Kidney capillary endothelial cell (primary cell): ENCODE data around the gene TSPAN9.

Source experiments
- DNase-seq: peaks from one replicate; pipeline ENCODE4 v3.0.0-alpha.2; 2018; ENCODE audit warnings: low spot score

Gene TSPAN9

DNA sequence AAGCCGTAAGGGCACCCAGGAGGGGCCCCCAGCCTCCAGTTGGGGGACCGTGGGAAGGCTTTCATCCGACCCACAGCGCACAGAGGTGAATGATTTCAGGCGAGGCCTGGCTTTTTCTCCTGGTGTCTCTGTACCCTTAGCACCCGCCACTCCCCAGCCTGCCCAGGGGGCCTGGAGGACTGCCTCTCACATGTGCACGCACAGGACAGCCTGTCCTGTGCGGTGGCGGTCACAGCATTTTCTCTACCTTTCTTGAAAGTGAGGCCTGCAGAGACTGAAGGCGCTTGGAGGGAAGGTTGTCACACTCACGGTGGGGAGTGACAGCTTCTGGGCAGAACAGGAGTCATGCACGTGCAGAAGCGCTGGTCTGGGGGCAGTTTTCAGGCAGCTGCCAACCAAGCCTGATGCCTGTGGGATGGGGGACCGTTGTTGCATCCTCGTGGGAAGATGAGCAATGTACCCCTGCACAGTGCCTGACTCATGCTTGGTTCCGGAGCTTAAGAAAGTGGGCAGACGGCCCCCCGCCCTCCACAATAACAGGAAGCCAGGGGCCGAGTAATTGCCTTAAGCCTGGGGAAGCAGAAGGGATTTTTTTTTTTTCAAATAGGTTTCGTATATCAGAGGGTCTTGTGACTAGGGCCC is 148.1 kb downstream of the TSPAN9 start:
- DNase-seq = peak; percentile 96

DNA sequence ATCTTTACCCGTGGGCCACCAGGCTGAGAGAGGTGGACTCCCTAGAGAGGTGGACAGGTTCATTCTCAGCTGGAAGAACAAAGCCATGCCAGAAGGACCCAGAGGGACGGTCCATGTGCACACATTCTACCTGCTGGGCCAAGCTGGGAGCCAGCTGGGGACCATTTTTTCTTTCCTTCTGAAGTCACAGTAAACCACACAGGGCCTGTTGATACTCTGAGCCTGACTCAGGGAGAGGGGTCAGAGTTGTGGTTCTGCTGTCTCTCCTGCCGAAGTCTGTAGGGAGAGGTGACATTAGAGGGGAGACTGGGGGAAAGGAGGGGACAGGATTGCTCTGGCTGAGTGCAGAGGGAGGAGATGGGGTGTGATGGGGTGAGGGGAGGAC is 148.6 kb downstream of the TSPAN9 start:
- DNase-seq = no peak

DNA sequence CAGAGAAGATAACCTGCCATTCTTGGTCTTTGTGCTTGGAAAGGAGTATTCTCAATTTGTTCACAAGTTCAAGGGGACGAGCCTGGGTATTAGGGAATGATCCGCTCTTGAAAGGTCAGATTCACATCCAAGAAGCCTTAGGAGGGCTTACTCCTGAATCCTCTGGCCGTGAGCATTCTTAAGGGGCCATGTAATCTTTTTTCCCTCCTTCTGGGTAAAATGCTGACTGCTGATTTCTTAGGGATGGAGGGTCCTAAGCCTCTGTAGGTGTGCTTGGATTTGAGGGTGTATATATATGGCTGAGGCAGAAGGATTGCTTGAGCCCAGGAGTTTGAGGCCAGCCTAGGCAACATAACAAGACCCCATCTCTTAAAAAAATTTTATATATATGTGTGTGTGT is 149.1 kb downstream of the TSPAN9 start:
- DNase-seq = no peak

DNA sequence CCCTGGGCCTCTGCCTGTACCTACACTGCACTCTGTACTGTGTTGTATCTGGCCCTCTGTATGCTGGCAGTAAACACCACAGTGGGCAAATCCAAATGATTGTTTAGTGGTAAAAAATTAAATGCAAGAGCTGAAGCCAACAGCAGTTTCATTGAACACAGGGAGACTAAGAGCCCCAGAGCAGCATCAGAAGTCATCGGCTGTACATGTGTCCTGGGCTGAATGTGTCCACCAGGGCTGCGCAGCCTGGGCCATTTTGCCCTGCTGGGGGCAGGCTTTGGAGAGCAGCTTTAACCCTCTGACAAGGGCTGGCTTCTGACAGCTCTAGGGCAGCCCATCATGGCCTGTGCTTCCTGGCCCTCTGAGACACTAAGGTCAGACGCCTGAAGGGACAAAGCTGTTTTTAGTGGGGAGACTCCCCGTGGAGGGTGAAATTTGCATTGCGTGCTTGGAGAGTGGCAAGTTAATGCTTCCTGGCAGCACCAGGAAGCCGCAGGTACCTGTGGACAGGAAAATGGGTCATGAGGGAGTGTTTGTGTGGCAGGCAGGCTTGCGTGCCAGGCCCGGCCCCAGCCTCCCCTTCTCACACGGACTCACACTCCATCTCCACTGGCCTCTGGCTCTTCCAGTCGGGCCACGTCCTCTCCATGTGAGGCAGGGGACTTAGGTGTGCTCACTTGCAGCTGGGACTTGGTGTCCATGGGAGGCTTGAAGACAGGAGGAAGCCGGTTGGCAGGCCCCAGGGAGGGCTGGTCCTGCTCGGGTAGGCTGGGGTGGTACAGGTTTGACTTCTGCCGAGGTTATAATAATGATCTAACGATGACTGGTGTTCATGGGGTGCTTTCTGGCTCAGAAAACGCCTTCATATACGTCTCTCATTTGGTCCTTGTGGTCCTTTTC is 150.1 kb downstream of the TSPAN9 start:
- no peak for DNase-seq

DNA sequence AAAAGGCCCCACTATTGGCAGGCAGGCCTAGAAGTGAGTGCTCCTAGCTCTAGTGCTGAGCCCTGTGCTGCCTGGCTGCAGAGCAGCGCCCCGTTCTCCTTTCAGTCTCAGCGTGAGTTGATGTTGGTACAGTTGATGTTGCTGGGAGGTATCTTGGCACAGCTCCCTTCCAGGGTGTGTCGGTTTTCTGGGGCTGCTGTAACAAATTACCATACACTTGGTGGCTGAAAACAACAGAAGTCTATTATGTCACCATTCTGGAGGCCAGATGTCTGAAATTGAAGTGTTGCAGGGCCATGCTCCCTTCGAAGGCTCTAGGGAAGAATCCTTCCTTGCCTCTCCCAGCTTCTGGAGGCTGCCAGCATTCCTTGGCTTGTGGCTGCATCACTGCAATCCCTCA is 151.4 kb downstream of the TSPAN9 start:
- no peak for DNase-seq

DNA sequence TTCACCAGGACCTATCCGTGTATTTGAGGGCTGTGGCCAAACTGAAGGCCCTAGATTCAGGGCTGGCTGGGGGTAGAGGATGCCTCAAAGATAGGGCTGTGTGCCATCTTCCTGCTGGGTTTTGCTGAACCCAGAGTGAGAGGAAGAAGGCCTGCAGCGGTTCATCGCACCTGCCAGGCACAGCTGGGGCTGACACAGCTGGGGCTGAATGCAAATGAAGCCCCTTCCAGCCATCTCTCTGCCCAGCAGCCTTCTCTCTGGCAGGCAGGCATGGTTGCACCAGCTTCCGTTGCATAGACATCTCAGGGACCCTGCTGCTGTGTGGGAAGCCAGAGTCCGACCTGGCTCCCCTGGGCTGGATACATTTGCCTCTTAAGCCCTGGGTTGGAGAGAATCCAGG is 152.4 kb downstream of the TSPAN9 start:
- no peak for DNase-seq

DNA sequence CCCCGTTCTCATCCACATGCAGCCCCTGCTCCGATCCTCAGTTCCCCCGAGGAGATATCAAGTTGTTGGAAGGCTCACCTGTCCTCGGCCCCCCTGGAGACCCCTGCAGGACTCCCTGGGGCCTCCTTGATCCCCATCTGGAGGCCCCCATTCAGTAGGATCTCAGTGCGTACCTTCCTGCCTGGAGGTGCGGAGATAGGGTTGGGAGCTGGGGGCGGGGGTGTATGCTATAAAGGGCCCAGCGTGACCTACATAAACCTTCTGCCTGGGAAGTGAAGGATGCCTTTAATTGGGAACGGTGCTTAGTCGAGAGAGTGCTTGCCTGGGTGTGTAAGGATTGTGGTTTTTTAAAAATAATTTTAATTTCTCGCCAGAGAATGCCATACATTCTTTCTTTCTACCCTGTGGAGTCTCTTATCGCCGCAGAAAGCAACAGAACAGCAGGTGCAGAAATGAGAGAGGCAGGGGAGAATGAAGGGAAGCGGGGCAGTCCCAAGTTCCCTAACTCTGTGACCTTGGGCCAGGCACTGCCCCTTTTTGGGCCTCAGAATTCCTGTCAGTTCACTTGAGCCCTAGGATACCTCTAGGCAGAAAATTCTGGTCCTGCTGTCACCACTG is 153.7 kb downstream of the TSPAN9 start:
- no peak for DNase-seq

DNA sequence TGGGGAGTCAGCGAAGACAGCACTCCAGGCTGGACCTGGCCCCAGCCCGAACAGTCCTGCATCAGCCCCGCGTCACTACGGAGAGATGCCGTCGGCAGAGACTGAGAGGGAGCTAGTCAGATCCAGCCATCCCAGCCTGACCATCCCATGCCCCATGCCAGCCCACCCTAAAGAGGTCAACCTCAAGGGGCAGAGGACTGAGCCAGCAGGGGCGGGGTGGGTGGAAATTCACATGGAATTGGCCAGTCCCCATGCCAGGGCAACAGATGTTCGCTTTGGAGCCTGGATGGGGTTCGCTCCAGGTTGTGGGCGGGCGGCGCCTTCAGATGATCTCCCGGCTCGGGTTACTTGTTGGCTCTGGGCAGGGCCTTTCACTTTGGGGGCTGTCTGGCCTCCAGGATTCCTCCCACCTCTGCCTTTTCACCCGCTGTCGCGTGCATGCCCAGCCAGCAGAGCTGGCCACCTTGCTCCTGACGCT is 154.3 kb downstream of the TSPAN9 start:
- no peak for DNase-seq

DNA sequence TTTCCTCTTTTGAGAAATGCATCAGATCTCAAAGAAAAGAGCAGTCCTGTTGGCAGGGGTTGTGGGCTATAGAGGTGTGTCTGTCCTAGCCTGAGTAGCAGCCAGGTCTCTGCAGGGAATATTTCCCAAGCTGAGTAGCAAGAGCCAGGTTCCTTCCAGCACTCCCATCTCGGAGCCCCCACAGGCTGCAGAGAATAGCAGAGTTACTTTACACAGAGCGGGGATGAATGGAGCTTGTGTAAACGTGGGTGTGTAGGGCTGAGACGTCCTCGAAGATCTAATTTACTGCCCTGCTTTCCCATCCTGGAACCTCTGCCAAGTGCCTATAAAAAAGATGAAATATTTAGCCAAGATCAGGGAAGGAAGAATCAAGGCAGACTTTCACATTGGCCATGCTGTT is 156.6 kb downstream of the TSPAN9 start:
- no peak for DNase-seq

DNA sequence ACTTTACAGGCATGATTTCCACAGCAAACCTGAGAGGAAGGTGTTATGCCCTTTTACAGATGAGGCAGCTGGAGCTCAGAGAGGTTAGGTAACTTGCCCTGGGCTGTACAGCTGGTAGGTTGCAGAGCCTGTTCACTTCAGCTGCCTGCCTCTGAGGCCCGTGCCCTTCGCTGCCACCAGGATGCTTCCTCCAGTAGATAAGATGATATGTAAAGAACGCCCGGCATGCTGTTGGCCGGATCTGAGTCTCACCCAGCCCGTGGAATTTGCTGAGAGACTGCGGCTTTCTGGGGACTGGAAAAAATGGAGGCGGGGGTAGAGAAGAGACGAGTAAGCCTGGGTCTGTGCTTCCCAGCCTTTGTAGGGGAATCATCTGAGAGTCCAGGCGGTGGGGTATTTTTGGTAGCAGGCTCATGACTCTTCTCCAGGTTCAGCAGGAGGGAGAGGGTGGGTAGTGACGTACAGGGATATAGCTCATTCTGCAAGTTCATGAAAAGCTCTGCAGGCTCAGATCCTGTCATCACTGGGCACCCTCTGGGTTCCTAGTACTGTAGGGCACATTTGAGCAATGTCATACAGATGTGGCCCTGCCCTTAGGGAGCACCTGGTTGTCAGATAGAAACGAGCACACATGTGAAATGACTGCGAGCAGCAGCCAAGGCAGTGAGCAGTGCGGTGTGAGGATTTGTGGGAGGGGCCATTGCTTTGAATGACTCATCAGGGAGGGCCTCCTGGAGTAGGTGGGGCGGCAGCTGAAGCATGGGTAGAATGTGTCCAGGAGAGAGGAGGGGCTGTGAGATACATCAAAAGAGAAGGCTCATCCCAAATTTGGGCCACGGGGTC is 159.4 kb downstream of the TSPAN9 start:
- DNase-seq = no peak

DNA sequence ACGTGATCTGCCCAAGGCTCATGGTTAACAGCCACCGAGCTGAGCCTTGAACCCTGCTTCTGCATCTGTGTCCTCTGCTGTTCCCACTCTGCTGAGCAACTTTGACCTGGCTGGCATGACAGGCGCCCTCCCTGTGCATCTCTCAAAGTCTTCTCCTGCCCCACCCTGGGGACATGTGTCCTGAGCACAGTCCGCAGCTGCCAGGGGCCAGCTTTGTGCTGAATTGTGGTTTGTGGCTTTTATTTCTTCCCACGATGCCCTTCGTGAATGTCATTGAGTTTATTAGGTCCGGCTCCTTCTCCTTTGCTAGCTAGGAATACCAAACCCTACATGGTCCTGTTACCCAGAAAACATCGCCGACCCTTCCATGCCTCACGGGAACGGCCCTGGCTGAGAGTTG is 161.0 kb downstream of the TSPAN9 start:
- no peak for DNase-seq

DNA sequence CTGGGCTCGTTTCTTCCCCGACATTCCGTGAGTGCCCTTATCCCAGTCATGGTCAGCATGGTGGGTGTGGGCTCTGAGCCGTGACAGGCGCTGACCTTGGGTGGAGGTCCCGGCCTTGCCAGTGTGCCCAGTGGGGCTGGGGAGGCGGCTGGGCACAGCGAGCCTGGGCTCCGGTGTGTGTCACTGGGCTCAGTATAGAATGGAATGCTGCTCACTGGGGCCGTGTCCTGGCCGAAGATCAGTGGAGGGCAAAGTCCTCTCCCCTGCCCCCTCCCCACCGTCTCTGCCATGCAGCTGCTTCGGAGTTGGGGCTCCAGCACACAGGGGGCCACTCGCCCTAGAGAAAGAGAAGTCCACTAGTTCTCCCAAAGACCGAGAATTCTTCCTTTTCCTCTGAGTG is 164.4 kb downstream of the TSPAN9 start:
- DNase-seq = no peak

DNA sequence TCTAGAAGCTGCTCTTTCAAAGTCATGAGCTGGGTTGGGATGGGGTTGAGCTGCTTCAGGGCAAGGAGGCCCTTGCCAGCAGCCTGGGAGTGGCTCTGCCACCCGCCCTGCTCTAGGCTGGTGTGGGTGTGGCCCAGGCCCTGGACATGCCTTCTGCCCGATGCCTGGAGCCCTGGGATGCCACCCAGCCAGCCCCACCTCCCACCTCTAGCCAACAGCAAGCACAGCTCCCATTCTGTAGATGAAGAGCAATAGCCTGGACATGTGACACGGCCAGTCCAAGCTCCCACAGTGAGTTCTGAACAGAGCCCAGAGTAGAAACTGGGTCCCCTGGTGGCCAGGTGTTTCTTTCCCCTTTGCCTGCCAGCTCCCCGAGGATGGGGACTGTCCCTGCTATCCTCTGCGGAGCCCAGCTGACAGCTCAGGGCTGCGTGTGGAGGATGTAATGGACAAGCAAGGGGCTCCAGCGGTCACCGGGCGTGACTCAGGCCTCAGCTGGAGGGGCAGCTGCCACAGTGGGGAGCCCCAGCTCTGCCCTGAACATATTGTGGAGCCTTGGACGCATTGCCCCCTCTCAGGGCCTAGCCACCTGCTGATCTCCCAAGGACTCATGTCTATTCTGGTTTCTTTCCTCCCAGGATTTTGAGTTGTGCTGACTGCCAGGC is 165.2 kb downstream of the TSPAN9 start:
- DNase-seq = no peak

DNA sequence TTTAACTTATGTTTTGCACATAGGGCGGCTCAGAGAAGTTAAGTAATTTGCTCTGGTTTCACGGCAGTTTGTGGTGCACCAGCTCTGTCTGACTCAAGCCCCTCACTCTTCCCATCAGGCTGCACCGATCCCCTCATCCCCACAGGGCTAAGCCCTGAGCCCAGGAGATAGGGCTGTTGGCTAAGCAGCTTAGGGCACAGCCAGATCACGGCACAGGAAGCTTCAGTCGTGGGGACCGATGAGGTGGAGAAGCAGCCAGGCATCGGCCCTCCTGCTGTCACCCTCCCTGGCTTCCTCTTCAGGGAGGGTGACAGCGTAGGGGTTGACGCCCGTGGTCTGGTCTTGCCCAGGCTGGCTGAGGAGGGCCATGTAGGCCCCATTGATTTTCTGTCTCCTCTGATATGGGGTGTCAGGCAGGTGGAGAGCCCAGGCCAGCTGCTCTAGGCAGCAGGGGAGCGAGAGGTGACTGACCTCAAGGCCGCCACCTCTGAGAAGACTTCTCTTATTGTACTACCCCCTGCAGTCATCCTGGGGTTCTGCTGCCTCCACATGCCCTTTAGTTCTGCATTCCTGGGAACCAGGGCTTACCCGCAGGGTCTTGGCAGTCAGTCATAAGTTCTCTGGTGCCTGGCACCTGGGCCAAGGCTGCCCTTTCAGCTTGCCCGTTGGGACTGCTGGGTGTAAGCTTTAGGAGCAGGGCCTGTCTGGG is 166.4 kb downstream of the TSPAN9 start:
- DNase-seq = no peak

DNA sequence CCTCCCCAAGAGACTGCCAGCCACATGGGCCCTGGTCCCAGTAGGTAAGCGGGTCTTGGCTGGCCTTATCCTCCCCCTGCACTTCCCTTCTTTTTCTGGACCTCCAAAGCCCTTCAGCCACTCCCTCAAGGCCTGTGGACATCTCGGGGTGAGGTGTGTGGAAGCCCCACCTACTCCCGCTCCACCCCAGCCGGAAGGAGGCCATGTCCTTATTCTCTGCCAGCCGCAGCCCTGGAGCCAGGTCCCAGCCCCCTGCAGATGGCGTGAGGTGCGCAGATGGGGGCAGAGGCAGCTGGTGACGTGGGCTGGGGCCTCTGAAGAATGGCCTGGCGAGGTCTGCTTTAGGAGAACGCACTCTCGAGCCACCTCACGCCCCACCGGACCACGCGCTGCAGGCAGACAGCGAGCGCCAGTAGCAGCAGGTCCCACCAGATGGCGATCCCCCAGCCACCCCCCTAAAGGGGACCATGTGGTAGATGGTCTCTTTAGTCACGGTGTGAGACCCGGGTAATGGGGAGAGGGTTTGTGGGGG is 167.1 kb downstream of the TSPAN9 start:
- DNase-seq = no peak

DNA sequence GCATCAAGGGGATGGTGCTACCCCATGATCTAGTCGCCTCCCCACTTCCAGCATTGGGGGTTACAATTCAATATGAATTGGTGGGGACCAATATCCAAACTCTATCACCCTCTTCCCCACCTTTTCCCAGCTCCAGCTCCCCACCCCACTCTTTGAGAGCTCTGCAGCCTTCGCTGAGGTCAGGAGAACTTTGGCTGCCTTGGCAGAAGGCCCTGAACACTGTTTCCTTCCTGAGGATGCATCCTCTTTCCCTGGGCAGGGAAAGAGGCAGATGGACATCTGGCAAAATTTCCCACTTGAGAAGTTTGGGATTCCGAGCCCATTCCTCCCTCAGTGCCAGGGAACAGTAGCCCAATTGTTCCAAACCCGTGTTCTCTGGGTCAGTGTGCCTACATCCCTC is 169.1 kb downstream of the TSPAN9 start:
- DNase-seq = no peak

DNA sequence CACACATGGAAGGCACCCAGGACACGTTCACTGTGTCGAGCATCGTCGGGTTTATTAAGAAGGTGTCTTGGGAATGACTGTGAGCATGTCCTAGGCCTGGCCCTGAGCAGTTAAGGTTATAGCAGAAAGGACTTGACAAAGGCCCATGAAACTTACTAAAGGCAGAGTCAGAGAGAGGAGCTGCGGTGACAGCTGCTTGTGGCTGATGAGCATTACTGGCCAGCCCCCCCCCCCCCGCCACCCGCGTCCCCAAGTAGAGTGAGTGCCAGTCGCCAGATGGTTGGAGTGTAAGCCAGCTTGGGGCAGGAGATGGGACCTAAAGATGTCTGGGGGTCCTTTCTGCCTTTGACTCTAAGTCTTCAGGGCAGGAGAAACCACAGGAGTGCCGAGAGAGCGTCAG is 169.9 kb downstream of the TSPAN9 start:
- no peak for DNase-seq

DNA sequence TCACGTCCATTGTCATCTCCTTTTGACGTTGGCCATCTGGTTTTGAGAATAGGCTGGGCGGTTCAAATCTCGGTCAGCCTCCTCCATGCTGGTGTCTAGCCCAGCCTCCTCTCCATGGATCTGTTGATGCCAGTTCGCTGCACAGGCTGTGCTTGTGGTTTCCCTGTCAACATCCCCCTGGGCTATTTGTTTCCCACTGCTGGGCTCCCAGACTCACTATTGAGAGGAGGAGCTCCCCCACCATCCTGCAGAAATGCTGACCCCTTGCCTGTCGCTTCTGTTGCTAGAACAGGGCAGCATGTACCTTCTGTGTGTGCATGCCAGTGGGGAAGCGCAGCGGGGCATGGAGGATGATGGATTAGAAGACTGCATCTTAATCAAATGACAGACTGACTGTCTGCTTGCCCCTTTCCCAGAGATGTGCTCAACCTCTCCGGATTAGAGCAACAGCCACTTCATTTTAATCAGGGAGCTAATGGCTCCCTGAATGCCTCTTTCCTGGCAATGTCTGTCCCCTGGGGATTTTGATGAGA is 170.5 kb downstream of the TSPAN9 start:
- no peak for DNase-seq

DNA sequence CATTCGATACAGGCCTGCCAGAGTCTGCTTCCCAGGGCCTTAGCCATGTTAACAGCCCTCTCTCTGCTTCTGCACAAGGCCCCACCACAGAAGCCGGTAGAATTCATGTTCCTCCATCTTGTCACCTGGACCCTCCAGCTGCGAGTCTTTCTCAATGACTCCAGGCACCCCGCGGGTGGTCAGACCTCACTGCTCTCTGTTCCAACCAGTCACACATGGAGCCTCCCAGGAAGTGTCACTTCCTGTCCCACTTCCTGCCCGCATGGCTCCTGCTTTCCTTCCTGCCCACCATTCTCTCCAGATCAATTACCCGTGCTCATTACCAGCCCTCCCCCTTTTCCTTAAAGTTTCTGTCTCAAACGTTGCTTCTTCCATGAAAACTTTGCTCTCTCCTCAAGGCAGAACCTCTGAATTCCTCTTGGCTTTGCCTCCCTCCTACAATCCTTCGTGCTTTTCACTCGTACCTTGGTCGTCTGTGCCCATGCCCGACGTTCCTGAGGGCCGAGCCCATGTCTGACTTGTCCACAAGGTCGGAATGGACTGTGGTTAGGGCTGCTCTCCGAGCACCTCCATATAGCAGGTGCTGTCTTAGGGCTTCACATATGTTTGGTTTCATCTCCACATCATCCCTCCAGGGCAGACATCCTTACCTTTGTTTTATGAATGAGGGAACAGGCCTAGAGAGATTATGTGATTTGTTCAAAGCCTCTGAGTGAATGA is 172.1 kb downstream of the TSPAN9 start:
- DNase-seq = no peak

DNA sequence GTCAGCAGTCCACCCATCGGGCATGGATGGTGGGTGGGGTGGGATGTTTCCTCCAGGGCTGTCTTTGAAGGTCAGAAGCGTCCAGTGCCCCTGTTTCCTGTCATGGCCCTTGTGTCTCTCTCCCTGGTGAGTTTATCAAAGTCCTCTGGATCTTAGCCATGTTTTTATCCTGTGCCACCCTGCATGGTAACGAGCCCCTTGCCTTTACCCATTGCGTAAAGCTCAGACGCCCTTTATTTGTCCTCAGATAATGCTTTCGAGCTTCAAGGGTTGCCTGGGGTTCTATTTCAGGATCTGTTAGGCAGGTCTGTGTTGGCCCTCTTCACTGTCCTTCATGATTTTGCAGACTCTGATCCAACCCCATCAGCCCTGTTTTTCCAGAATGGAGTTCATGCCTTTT is 172.9 kb downstream of the TSPAN9 start:
- DNase-seq = no peak
